ENCODE measurements around the gene MAP4K2.

DNA sequence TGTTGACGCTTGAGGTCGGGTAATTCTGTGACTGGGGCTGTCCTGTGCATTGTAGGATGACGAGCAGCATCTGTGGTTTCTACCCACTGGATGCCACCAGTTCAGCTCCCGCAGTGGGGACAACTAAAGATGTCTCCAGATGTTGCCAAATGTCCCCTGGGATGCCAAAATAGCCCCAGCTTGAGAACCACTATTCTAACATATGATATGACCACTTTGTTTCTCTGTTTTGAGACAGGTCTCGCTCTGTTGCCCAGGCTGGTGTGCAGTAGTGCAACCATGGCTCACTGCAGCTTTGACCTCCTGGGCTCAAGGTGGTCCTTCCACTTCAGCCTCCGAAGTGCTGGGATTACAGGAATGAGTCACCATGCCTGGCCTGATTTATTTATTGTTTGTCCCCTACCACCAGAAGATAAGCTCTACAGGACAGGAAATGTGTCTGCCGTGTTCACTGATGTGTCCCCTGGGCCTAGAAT is 11.7 kb upstream of the MAP4K2 start:
- TF ChIP-seq, protein P1, sequence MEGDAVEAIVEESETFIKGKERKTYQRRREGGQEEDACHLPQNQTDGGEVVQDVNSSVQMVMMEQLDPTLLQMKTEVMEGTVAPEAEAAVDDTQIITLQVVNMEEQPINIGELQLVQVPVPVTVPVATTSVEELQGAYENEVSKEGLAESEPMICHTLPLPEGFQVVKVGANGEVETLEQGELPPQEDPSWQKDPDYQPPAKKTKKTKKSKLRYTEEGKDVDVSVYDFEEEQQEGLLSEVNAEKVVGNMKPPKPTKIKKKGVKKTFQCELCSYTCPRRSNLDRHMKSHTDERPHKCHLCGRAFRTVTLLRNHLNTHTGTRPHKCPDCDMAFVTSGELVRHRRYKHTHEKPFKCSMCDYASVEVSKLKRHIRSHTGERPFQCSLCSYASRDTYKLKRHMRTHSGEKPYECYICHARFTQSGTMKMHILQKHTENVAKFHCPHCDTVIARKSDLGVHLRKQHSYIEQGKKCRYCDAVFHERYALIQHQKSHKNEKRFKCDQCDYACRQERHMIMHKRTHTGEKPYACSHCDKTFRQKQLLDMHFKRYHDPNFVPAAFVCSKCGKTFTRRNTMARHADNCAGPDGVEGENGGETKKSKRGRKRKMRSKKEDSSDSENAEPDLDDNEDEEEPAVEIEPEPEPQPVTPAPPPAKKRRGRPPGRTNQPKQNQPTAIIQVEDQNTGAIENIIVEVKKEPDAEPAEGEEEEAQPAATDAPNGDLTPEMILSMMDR (IDR thresholded peaks at IDR 0.05): no peak
- no peak for TF ChIP-seq POLR2A (IDR thresholded peaks at IDR 0.05)
- TF ChIP-seq POLR2AphosphoS5 (IDR thresholded peaks at IDR 0.05): no peak

Measured in sigmoid colon (tissue), 4 donors.